Keratinocyte (primary cell): ENCODE measurements around the gene KDM7A.

Source experiments
- CTCF ChIP-seq, 3 experiments: IDR thresholded peaks in 1 of 3; conservative IDR thresholded peaks in 1 of 3; optimal IDR thresholded peaks in 1 of 3; 2 replicates in 2 of 3; 3 replicates in 1 of 3; pipeline versions ENCODE3 to v1.5.1; 2011; ENCODE audit warnings: low read length in 3 of 3, mild to moderate bottlenecking in 3 of 3, moderate library complexity in 2 of 3, control low read depth in 1 of 3, inconsistent platforms in 1 of 3; ENCODE audit not compliant: insufficient read depth in 2 of 3; ENCODE audit errors: extremely low read depth in 1 of 3
- EZH2 ChIP-seq: IDR thresholded peaks from one replicate; pipeline ENCODE4 v1.6.1; 2012; ENCODE audit warnings: inconsistent platforms, mild to moderate bottlenecking, low read length, moderate library complexity

GRCh38 chr7:140080919-140081318, 95.9 kb downstream of the KDM7A start:
- no peak for TF ChIP-seq CTCF (optimal IDR thresholded peaks at IDR 0.05 in 1 of 3, IDR thresholded peaks at IDR 0.05 in 1 of 3, conservative IDR thresholded peaks at IDR 0.05 in 1 of 3; ENCODE audit: extremely low read depth in 1 of 3, insufficient read depth in 2 of 3, low read length in 3 of 3)
- TF ChIP-seq EZH2, result no peak
